Activated CD4-positive, alpha-beta memory T cell treated with anti-CD3 and anti-CD28 coated beads for 36 hours (primary cell): ENCODE data around the gene ZDHHC14. TPM values are rescaled to one million over a fixed set of nuclear protein-coding genes. Genes with fewer than 3 reads are reported as not detected.
"Not testable (repeated sequence)": the region's sequence is repeated elsewhere in the genome, so short reads cannot be mapped to it uniquely, and the experiment has no call there.

Experiments
- CTCF ChIA-PET: fragments of 350-600 bp; sonication (Branson Sonifier 250); formaldehyde crosslinking; loops from one replicate; lab custom pipeline; 2021; ENCODE audit warnings: antibody characterized with exemption, inconsistent platforms; lab: Charles Lee
- POLR2A ChIA-PET: fragments of 350-600 bp; sonication (Branson Sonifier 250); formaldehyde crosslinking; loops from one replicate; lab custom pipeline; 2021; ENCODE audit warnings: antibody characterized with exemption; lab: Charles Lee
- DNase-seq: peaks from one replicate; pipeline ENCODE4 v3.0.0-alpha.2; 2020
- H3K27ac Mint-ChIP-seq: one replicate; pipeline ENCODE4 v1.8.0; 2021; ENCODE audit warnings: mixed read lengths
- H3K27me3 Mint-ChIP-seq: one replicate; pipeline ENCODE4 v1.8.0; 2021; ENCODE audit warnings: mixed read lengths
- H3K36me3 Mint-ChIP-seq: one replicate; pipeline ENCODE4 v1.8.0; 2021; ENCODE audit warnings: mixed read lengths
- H3K4me1 Mint-ChIP-seq: one replicate; pipeline ENCODE4 v1.8.0; 2021; ENCODE audit warnings: low read depth, mixed read lengths
- H3K4me3 Mint-ChIP-seq: one replicate; pipeline ENCODE4 v1.8.0; 2021; ENCODE audit warnings: mild to moderate bottlenecking, mixed read lengths
- H3K9me3 Mint-ChIP-seq: one replicate; pipeline ENCODE4 v1.8.0; 2021; ENCODE audit warnings: mixed read lengths
- intact Hi-C: fragments of 100-400 bp; cut with micrococcal nuclease; formaldehyde crosslinking; loops from one replicate; pipeline ENCODE4 v1.15.1; 2023
- total RNA-seq, 2 experiments: library from RNA; stranded (reverse); gene quantifications; one replicate each; pipeline ENCODE4 v1.2.3, GENCODE V29; 2021

The ZDHHC14 gene
- total RNA-seq, 2 experiments from 2014 or later = 1.4 to 2.0 TPM

DNA sequence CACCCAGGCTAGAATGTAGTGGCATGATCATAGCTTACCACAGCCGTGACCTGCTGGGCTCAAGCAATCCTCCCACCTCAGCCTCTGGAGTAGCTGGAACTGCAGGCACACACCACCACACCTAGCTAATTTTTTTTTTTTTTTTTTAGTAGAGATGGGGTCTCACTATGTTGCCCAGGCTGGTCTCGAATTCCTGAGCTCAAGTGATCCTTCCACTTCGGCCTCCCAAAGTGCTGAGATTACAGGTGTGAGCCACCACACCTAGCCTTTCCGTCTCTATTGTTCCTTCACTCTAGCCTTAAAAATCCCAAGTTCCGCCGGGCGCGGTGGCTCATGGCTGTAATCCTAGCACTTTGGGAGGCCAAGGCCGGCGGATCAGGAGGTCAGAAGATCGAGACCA lies 14.2 kb downstream of the ZDHHC14 start:
- POLR2A ChIA-PET = interaction anchor here (0.8 kb wide), 1 partner anchor 10 kb away, joined by 3 read pairs; no protein-coding TSS in a partner anchor
- H3K27ac Mint-ChIP-seq, DNase-seq, CTCF ChIA-PET, H3K27me3 Mint-ChIP-seq, H3K4me1 Mint-ChIP-seq, intact Hi-C loops, H3K4me3 Mint-ChIP-seq: not testable (repeated sequence)
- H3K9me3 Mint-ChIP-seq = peaks cover 14% of the 10 kb centered on the region
- H3K36me3 Mint-ChIP-seq = peaks cover 13% of the 10 kb centered on the region

DNA sequence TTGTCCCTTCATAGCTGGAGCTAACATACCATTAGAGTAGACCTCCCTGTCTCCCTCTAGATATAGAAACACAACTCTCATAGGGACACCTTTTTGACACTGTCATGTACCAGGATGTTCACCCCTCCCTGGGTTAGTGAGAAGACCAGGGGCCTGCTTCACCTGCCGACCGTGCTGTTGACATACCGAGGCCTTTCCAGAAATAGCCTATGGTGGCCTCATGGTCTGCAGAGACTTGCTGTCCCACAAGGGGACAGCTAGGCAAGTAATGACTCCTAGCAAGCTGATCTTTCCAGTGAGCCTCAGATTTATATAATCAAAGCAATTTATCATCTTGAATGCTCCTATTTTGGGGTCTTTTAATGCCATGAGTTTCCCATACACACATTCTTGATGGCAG lies 15.0 kb downstream of the ZDHHC14 start:
- H3K4me3 Mint-ChIP-seq = no peak overlapping the region
- H3K9me3 Mint-ChIP-seq = peaks cover 6% of the 10 kb centered on the region
- H3K27ac Mint-ChIP-seq = no peak overlapping the region
- POLR2A ChIA-PET = interaction anchor here (0.8 kb wide), 1 partner anchor 9 kb away, joined by 3 read pairs; no protein-coding TSS in a partner anchor
- peaks cover 7% of the 10 kb centered on the region for H3K36me3 Mint-ChIP-seq
- no peaks in the 10 kb centered on the region for H3K4me1 Mint-ChIP-seq
- DNase-seq = no peak
- intact Hi-C loops = no loop called here
- no peaks in the 10 kb centered on the region for H3K27me3 Mint-ChIP-seq
- CTCF ChIA-PET = no interaction called here

DNA sequence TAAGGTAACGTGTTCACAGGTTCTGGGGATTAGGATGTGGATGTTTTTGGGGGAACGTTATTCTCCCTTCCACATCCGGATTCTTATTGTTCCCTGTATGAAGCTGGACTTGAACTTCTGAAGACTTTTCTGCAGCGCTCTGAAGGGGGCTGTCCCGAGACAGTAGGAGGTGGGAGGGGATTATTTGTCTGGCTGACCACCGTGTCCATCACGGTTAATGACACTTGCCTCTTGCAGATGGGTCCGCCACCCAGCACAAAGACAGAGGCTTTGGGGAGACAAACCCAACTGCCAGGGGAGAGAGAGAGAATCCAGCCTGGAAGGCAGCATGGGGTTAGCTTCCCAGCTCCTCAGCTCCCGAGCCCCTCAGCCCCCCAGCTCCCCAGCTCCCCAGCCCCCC lies 16.7 kb downstream of the ZDHHC14 start:
- Mint-ChIP-seq H3K27ac (no peak overlapping the region), H3K4me3 (no peak overlapping the region), H3K36me3 (peaks cover 4% of the 10 kb centered on the region), H3K27me3 (no peaks in the 10 kb centered on the region), H3K9me3 (no peaks in the 10 kb centered on the region), H3K4me1 (no peaks in the 10 kb centered on the region)
- ChIA-PET CTCF (no interaction called here), POLR2A (no interaction called here)
- intact Hi-C loops = no loop called here
- no peak for DNase-seq

DNA sequence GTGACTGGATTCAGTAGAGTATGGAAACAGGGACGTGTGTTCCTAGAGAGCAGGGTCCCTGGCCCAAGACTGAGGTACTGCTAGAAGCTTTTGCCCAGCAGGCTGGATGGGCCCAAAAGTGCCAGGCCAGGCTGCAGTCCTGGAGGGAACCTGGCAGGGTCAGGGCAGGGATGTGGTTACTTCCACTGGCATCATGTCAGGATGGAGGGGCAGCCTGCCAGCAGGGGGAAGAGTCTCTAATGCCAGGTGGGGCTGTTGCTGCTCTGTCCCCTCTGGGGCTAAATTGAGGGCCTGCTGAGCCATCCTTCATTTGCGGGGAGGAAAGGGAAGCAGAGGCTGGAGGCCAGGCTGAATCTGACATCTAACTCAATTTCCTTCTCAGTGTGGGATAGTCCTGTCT lies 17.2 kb downstream of the ZDHHC14 start:
- no peak overlapping the region for H3K27ac Mint-ChIP-seq
- POLR2A ChIA-PET = no interaction called here
- no peaks in the 10 kb centered on the region for H3K9me3 Mint-ChIP-seq
- intact Hi-C loops = no loop called here
- no peak overlapping the region for H3K4me3 Mint-ChIP-seq
- peaks cover 4% of the 10 kb centered on the region for H3K36me3 Mint-ChIP-seq
- DNase-seq = no peak
- H3K27me3 Mint-ChIP-seq = no peaks in the 10 kb centered on the region
- CTCF ChIA-PET = no interaction called here
- no peaks in the 10 kb centered on the region for H3K4me1 Mint-ChIP-seq

DNA sequence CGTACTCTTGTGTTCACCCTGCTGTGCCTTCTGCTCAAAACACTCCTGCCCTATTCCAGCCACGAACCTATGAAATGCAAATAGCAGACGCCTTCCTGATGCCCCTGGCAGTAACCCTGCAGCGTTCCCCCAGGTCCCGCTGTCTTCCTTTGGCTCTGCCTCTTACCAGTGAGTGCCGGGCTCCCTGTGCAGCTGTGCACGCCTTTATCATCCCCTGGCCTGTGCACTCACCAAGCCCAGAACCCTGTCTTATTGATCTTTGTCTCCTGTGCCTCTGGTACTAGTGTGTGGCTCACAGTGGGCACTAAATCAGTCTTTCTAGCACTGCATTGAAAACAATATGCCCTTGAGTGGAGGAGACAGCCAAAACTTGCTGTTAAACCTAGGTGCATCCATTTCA lies 19.7 kb downstream of the ZDHHC14 start:
- Mint-ChIP-seq H3K36me3 (peaks cover 1% of the 10 kb centered on the region), H3K27me3 (no peaks in the 10 kb centered on the region), H3K4me3 (no peak overlapping the region), H3K4me1 (no peaks in the 10 kb centered on the region), H3K27ac (no peak overlapping the region), H3K9me3 (no peaks in the 10 kb centered on the region)
- intact Hi-C loops = no loop called here
- no peak for DNase-seq
- ChIA-PET POLR2A (no interaction called here), CTCF (no interaction called here)

DNA sequence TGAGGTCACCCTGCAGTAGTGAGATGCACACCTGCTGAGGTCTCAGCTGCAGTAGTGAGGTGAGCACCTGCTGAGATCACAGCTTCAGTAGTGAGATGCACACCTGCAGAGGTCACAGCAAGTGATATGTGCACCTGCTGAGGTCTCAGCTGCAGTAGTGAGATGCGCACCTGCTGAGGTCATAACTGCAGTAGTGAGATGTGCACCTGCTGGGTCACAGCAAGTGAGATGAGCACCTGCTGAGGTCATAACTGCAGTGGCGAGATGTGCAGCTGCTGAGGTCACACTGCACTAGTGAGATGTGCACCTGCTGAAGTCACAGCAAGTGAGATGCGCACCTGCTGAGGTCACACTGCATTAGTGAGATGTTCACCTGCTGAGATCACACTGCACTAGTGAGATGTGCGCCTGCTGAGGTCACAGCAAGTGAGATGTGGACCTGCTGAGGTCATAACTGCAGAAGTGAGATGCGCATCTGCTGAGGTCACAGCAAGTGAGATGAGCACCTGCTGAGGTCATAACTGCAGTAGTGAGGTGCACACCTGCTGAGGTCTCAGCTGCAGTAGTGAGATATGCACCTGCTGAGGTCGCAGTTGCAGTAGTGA lies 20.8 kb downstream of the ZDHHC14 start:
- intact Hi-C loops = no loop called here
- H3K27ac Mint-ChIP-seq = no peak overlapping the region
- POLR2A ChIA-PET = no interaction called here
- DNase-seq = no peak
- H3K4me3 Mint-ChIP-seq = no peak overlapping the region
- H3K9me3 Mint-ChIP-seq = no peaks in the 10 kb centered on the region
- H3K27me3 Mint-ChIP-seq = no peaks in the 10 kb centered on the region
- H3K4me1 Mint-ChIP-seq = no peaks in the 10 kb centered on the region
- H3K36me3 Mint-ChIP-seq = peaks cover 1% of the 10 kb centered on the region
- CTCF ChIA-PET = no interaction called here

DNA sequence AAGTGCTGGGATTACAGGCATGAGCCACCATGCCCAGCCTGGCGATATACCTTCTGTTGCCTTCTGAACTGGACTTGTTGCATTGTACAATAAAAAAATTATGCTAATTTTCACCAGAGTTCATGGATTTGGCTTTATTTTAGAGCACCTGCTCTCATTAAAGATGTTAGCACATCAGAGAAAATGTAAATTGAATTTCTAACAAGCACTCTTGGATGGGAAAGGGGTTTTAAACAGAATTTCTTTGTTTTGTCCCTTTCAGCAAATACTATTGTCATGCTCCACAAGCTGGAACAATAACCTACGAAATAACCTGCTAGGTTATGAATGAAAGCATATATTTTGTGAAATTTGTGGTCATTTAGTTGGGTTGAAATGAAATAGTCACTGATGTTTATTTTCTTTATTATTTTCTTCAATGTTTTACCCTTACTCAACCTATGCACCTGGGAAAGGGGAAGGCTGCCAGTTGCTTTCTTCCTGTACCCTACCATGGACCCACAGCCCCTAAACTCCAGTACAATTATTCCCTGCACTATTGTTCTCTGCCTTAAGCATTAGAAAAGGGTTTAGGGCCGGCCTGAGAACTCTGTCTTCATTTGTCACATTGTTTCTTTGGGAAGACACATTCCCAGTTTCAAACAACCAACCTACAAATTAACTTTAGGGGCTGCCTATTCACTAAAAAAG lies 22.2 kb downstream of the ZDHHC14 start:
- Mint-ChIP-seq H3K4me3 (no peak overlapping the region), H3K27ac (no peak overlapping the region), H3K36me3 (peaks cover 1% of the 10 kb centered on the region), H3K4me1 (no peaks in the 10 kb centered on the region), H3K9me3 (no peaks in the 10 kb centered on the region), H3K27me3 (no peaks in the 10 kb centered on the region)
- POLR2A ChIA-PET = no interaction called here
- intact Hi-C loops = no loop called here
- CTCF ChIA-PET = no interaction called here
- DNase-seq = no peak

DNA sequence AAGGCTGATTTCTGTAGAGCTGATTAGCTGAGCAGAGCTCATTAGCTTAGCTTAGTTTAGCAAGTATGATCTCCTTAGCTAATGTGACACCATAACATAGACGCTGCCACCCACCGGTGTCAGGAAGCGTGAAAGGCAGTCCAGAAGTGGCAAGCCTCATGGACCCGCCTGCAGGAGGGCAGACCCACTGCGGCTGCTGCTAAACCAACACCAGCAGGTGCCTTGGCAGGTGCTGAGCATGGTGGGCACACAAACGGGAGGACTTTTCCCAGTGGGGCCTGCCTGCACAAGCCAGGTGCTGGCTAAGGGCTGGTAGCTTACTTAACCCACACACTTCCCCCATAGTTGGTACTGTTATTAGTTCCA lies 22.7 kb downstream of the ZDHHC14 start:
- Mint-ChIP-seq H3K27ac (no peak overlapping the region), H3K4me3 (no peak overlapping the region), H3K36me3 (peaks cover 1% of the 10 kb centered on the region), H3K9me3 (no peaks in the 10 kb centered on the region), H3K4me1 (no peaks in the 10 kb centered on the region), H3K27me3 (no peaks in the 10 kb centered on the region)
- ChIA-PET CTCF (no interaction called here), POLR2A (no interaction called here)
- DNase-seq = no peak
- intact Hi-C loops = no loop called here

DNA sequence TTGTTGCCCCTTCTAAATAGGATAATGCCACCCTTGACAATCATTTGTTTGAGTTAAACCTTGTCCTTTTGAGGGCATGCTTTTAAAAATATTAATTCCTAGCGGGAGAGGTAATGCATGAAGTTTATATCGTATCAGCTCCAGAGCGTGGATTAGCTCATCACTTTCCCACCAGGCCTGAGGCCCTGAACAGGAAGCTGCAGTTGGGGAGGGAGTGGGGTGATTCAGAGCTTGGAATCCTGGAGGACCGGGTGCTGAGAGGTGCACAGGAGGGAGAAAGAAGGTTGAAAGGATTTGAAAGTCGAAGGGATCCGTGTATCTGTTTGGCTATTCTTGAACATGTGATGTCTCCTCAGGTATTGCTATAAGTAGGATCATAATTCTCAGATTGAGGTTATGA lies 25.0 kb downstream of the ZDHHC14 start:
- Mint-ChIP-seq H3K27ac (no peak overlapping the region), H3K9me3 (no peaks in the 10 kb centered on the region), H3K36me3 (no peaks in the 10 kb centered on the region), H3K4me3 (no peak overlapping the region), H3K27me3 (no peaks in the 10 kb centered on the region), H3K4me1 (no peaks in the 10 kb centered on the region)
- ChIA-PET POLR2A (no interaction called here), CTCF (no interaction called here)
- intact Hi-C loops = no loop called here
- no peak for DNase-seq

DNA sequence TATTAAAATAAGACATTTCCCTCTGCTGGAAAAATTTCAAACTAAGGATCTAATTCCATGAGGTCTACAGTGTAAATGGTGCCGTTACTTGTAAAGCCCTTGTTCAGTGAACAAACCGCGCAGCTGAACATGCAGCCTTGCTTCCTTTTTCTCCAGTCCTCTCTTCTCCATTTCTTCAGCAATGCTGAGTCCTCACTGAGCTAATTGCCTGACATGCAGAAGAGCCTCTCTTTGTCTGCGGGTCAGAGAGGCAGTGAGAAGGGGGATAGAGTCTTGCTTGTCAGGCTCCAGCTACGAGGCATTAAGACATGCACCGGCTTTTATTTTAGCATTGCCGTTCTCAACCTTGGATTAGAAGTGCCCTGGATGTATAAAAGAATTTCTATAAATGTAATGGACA lies 25.7 kb downstream of the ZDHHC14 start:
- Mint-ChIP-seq H3K4me3 (no peak overlapping the region), H3K4me1 (no peaks in the 10 kb centered on the region), H3K27me3 (no peaks in the 10 kb centered on the region), H3K9me3 (no peaks in the 10 kb centered on the region), H3K27ac (no peak overlapping the region), H3K36me3 (no peaks in the 10 kb centered on the region)
- no peak for DNase-seq
- intact Hi-C loops = no loop called here
- CTCF ChIA-PET = no interaction called here
- POLR2A ChIA-PET = no interaction called here

DNA sequence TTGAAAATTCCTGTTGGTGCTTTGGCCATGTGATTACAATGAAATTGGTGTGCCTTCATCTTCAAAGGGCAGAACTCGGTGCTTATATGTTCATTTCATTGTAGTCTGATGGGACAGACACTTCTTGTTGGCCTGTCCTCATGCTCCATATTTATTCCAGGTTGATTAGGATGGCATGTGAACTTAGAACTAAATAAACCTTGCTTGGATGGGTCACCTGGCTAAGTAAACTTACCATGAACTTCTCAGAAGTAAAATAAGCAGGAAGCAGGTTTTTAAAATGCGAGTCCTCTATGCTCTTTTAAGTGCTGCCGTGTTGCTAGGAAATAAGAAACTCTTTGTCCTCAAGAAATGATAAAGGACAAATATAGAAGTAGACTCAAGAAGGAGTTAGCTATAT lies 26.7 kb downstream of the ZDHHC14 start:
- no peak overlapping the region for H3K27ac Mint-ChIP-seq
- CTCF ChIA-PET = no interaction called here
- no peaks in the 10 kb centered on the region for H3K9me3 Mint-ChIP-seq
- H3K4me3 Mint-ChIP-seq = no peak overlapping the region
- POLR2A ChIA-PET = interaction anchor here (0.6 kb wide), 1 partner anchor 83 kb away, joined by 4 read pairs; no protein-coding TSS in a partner anchor
- H3K36me3 Mint-ChIP-seq = no peaks in the 10 kb centered on the region
- no peaks in the 10 kb centered on the region for H3K4me1 Mint-ChIP-seq
- H3K27me3 Mint-ChIP-seq = no peaks in the 10 kb centered on the region
- DNase-seq = no peak
- intact Hi-C loops = no loop called here

DNA sequence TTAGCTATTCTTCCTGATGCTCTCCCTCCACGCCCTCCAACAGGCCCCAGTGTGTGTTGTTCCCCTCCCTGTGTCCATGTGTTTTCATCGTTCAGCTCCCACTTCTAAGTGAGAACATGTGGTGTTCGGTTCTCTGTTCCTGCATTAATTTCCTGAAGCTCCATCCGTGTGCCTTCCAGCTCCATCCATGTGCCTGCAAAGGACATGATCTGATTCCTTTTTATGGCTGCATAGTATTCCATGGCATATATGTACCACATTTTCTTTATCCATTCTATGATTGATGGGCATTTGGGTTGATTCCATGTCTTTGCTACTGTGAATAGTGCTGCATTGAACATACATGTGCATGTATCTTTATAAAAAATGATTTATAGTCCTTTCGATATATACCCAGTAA lies 27.4 kb downstream of the ZDHHC14 start:
- H3K4me1 Mint-ChIP-seq, POLR2A ChIA-PET, intact Hi-C loops, H3K9me3 Mint-ChIP-seq, H3K27me3 Mint-ChIP-seq, H3K4me3 Mint-ChIP-seq, H3K36me3 Mint-ChIP-seq, CTCF ChIA-PET, H3K27ac Mint-ChIP-seq, DNase-seq: not testable (repeated sequence)

DNA sequence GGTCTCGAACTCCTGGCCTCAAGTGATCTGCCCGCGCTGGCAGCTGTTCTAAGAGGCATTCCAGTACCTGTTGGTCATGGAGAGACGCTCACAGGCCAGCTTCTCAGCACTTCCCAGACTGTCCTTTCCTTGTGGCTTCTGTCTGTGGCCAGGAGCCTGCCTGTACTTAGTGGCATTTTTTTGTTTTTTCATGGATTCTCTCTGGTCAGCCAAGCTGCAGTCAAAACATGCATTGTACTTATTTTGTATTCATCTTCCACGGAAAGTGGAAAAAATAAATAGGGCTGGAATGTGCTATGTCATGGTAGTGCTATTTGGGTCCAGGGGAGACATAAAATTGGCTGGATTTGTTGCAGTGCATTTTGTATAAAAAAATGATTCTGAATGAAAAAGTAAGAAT lies 29.1 kb downstream of the ZDHHC14 start:
- H3K27ac Mint-ChIP-seq = no peak overlapping the region
- no peak for DNase-seq
- intact Hi-C loops = no loop called here
- ChIA-PET POLR2A (no interaction called here), CTCF (no interaction called here)
- H3K4me1 Mint-ChIP-seq = no peaks in the 10 kb centered on the region
- peaks cover 2% of the 10 kb centered on the region for H3K27me3 Mint-ChIP-seq
- H3K9me3 Mint-ChIP-seq = no peaks in the 10 kb centered on the region
- H3K4me3 Mint-ChIP-seq = no peak overlapping the region
- H3K36me3 Mint-ChIP-seq = no peaks in the 10 kb centered on the region
